Neutrophil (primary cell): ENCODE measurements around the gene MLF2.

Experiments used
- H3K27ac ChIP-seq: fragments of 200-600 bp; sonication (generic); 2 replicates; pipeline ENCODE4 v1.5.1; 2016; ENCODE audit warnings: mild to moderate bottlenecking, moderate library complexity
- H3K27me3 ChIP-seq: fragments of 200-600 bp; sonication (generic); 2 replicates; pipeline ENCODE4 v1.6.0; 2016; ENCODE audit warnings: mild to moderate bottlenecking
- H3K36me3 ChIP-seq: fragments of 200-600 bp; sonication (generic); 2 replicates; pipeline ENCODE4 v1.5.1; 2017
- H3K4me1 ChIP-seq, 2 experiments: fragments of 200-600 bp in 1 of 2; sonication (generic) in 1 of 2; 1 replicate in 1 of 2; 2 replicates in 1 of 2; pipeline versions ENCODE4 v1.5.1 to v1.6.1; 2013 to 2016; ENCODE audit warnings: low read depth in 1 of 2, low read length in 1 of 2, mild to moderate bottlenecking in 1 of 2, moderate library complexity in 1 of 2; ENCODE audit not compliant: control insufficient read depth in 1 of 2, insufficient read depth in 1 of 2
- H3K4me3 ChIP-seq, 2 experiments: fragments of 200-600 bp in 1 of 2; sonication (generic) in 1 of 2; 1 replicate in 1 of 2; 2 replicates in 1 of 2; pipeline ENCODE4 v1.5.1; 2013 to 2016; ENCODE audit warnings: low read depth in 1 of 2, low read length in 1 of 2, mild to moderate bottlenecking in 1 of 2, moderate library complexity in 1 of 2
- H3K9me3 ChIP-seq: fragments of 200-600 bp; sonication (generic); 2 replicates; pipeline ENCODE4 v1.5.1; 2016
- TF ChIP-seq, protein P1 (sequence below): fragments of 200-600 bp; sonication (generic); IDR thresholded peaks from 2 replicates; pipeline ENCODE4 v1.5.1; 2016; ENCODE audit warnings: antibody characterized with exemption

The MLF2 gene

DNA sequence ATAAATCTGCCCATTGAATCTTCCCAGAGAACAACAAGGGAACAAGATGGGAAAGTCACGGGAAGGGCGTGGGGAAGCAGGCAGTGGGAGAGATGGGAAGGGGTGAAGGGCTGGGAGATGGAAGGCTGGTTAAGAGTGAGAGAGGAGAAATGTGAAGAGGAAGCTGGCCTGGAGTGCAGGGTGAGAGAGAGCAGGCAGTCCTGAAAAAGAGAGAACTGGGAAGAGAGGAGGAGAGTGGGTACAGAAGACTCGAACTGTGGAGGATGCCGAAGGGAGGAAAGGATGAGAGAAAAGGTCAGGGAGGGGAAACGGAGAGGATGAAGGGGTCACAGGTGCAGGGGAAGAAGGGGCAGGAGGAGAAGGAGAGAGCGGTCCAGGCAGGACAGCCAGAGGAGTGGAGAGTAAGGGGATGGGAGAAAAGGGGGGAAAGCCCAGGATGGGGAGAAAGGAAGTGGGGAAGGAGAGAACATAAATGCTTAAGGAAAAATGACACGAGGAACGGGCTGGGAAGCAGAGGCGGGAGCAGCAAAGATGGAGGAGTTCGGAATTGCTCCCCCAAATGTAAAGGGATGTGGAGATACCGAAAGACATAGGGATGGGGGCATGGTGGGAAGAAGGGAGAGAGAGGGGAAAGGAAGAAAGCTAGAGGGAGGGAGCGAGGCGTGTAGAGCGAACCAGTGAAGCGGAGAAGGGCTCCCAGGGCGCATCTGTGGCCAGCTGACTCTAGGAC, 53.5 kb downstream of the MLF2 start:
- no peaks in the 10 kb centered on the region for H3K9me3 ChIP-seq
- TF ChIP-seq, protein P1, sequence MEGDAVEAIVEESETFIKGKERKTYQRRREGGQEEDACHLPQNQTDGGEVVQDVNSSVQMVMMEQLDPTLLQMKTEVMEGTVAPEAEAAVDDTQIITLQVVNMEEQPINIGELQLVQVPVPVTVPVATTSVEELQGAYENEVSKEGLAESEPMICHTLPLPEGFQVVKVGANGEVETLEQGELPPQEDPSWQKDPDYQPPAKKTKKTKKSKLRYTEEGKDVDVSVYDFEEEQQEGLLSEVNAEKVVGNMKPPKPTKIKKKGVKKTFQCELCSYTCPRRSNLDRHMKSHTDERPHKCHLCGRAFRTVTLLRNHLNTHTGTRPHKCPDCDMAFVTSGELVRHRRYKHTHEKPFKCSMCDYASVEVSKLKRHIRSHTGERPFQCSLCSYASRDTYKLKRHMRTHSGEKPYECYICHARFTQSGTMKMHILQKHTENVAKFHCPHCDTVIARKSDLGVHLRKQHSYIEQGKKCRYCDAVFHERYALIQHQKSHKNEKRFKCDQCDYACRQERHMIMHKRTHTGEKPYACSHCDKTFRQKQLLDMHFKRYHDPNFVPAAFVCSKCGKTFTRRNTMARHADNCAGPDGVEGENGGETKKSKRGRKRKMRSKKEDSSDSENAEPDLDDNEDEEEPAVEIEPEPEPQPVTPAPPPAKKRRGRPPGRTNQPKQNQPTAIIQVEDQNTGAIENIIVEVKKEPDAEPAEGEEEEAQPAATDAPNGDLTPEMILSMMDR = no peak
- H3K27ac ChIP-seq = no peak overlapping the region
- H3K36me3 ChIP-seq = no peaks in the 10 kb centered on the region
- H3K4me3 ChIP-seq = no peak overlapping the region
- peaks cover 0 to 11% of the 10 kb centered on the region in 2 experiments for H3K4me1 ChIP-seq
- H3K27me3 ChIP-seq = peaks cover 94% of the 10 kb centered on the region

DNA sequence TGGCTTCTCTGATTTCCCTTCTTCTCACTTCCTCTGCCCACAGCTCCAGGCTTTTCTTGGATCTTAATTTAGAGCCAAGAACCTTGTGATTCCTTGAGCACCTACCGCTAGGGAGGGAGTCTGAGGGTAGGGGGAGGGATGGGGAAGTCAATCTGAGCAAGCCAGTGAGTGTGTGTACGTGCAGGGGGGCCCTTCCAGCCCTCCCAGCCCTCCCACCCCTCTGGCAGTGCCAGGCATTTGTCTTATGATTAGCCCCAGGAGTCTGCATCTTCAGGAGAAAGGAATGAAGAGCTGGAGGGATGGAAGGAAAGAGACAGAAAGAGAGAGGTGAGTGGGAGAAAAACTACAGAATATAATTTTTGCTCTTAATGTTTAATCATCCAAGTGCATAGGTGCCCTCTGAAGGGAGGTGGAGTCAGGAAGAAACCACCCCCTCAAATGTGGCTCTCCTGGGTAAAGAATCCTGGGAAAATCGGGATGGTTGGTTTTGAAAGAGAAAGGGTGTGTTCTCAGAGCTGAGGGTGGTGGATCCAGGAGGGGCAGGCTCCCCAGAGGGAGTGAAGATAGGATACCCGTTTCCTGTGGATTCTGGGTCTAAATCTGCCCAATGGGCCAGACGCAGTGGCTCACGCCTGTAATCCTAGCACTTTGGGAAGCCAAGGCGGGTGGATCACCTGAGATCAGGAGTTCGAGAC, 54.4 kb downstream of the MLF2 start:
- Histone ChIP-seq H3K9me3 (no peaks in the 10 kb centered on the region), H3K27ac (no peak overlapping the region), H3K36me3 (no peaks in the 10 kb centered on the region), H3K4me3 (no peak overlapping the region), H3K27me3 (peaks cover 85% of the 10 kb centered on the region), H3K4me1 (peaks cover 0 to 11% of the 10 kb centered on the region in 2 experiments)
- TF ChIP-seq, protein P1 = no peak
